GM18505 (cell line): ENCODE results near the gene ZCWPW1.

Experiments used
- ATAC-seq: cut with Tn5 transposase; IDR thresholded peaks from one replicate; pipeline ENCODE4 v1.9.1; 2021; ENCODE audit not compliant: unreplicated experiment
- POLR2A ChIP-seq: IDR thresholded peaks from 4 replicates; pipeline ENCODE4 v1.6.1; 2011; ENCODE audit warnings: borderline replicate concordance; ENCODE audit not compliant: insufficient read depth, insufficient read length; ENCODE audit errors: extremely low read depth

ZCWPW1 gene

GRCh38 chr7:100413889-100414288 lies 14.6 kb downstream of the ZCWPW1 start:
- no peak for TF ChIP-seq POLR2A
- ATAC-seq, result no peak

- no peak for ATAC-seq
- no peak for TF ChIP-seq POLR2A
Observed at GRCh38 chr7:100413346-100413745, 15.2 kb downstream of the ZCWPW1 start.

GRCh38 chr7:100411101-100411500 lies 17.4 kb downstream of the ZCWPW1 start:
- TF ChIP-seq POLR2A, result no peak

GRCh38 chr7:100407285-100408180 lies 21.0 kb downstream of the ZCWPW1 start:
- ATAC-seq, result no peak
- no peak for TF ChIP-seq POLR2A

More at GRCh38 chr7:100411101-100411500, 17.4 kb downstream of the ZCWPW1 start:
- ATAC-seq, result no peak

GRCh38 chr7:100406767-100407166 lies 21.7 kb downstream of the ZCWPW1 start:
- ATAC-seq, result no peak
- TF ChIP-seq POLR2A, result no peak

- ATAC-seq, result no peak
- no peak for TF ChIP-seq POLR2A
Observed at GRCh38 chr7:100402241-100402640, 26.3 kb downstream of the ZCWPW1 start.

GRCh38 chr7:100401811-100402210 lies 26.7 kb downstream of the ZCWPW1 start:
- ATAC-seq, result no peak
- TF ChIP-seq POLR2A, result no peak

- ATAC-seq, result no peak
- no peak for TF ChIP-seq POLR2A
Observed at GRCh38 chr7:100400656-100401055, 27.8 kb downstream of the ZCWPW1 start.

- ATAC-seq, result no peak
- TF ChIP-seq POLR2A, result no peak
Observed at GRCh38 chr7:100400041-100400440, 28.5 kb downstream of the ZCWPW1 start.

- ATAC-seq, result no peak
- TF ChIP-seq POLR2A, result no peak
Observed at GRCh38 chr7:100398239-100398638, 30.3 kb downstream of the ZCWPW1 start.

- no peak for TF ChIP-seq POLR2A
- no peak for ATAC-seq
Observed at GRCh38 chr7:100397315-100398081, 31.0 kb downstream of the ZCWPW1 start.

GRCh38 chr7:100396421-100396982 lies 32.0 kb downstream of the ZCWPW1 start:
- TF ChIP-seq POLR2A, result no peak
- ATAC-seq, result peak; percentile 73

- TF ChIP-seq POLR2A, result no peak
- ATAC-seq, result no peak
Observed at GRCh38 chr7:100394077-100394476, 34.4 kb downstream of the ZCWPW1 start.
